Hepatocyte (in vitro differentiated cells): ENCODE measurements around the gene ZNF423.

Experiments used
- EZH2 ChIP-seq: fragments of 200-600 bp; sonication (generic); IDR thresholded peaks from 2 replicates; pipeline ENCODE4 v1.6.1; 2016; ENCODE audit warnings: antibody characterized with exemption, mild to moderate bottlenecking, borderline replicate concordance
- EZH2phosphoT487 ChIP-seq: fragments of 200-600 bp; sonication (generic); IDR thresholded peaks from one replicate; pipeline ENCODE4 v1.6.1; 2018; ENCODE audit warnings: antibody characterized with exemption, mild to moderate bottlenecking, low read depth, moderate library complexity; ENCODE audit not compliant: unreplicated experiment, severe bottlenecking
- TF ChIP-seq, protein P1 (sequence below): fragments of 200-600 bp; sonication (generic); IDR thresholded peaks from 2 replicates; pipeline ENCODE4 v1.5.1; 2016; ENCODE audit warnings: antibody characterized with exemption, mild to moderate bottlenecking; ENCODE audit not compliant: poor library complexity

DNA sequence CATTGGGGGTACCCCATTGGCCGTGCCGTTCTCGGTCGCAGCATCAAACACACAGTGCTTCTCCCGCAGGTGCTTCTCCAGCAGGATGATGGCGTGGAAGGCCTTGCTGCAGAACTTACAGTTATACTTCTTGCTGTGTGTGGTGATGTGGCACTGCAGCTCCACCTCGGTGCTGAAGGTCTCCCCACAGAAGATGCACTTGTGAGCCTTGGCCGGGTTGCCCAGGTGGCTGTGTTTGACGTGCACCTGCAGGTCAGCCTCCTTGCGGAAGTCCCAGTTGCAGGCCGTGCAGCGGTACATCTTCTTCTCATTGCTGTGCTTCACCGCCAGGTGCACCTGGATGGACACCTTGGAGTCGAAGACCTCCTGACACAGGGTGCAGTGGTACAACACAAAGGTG, 219.3 kb downstream of the ZNF423 start:
- TF ChIP-seq, protein P1, sequence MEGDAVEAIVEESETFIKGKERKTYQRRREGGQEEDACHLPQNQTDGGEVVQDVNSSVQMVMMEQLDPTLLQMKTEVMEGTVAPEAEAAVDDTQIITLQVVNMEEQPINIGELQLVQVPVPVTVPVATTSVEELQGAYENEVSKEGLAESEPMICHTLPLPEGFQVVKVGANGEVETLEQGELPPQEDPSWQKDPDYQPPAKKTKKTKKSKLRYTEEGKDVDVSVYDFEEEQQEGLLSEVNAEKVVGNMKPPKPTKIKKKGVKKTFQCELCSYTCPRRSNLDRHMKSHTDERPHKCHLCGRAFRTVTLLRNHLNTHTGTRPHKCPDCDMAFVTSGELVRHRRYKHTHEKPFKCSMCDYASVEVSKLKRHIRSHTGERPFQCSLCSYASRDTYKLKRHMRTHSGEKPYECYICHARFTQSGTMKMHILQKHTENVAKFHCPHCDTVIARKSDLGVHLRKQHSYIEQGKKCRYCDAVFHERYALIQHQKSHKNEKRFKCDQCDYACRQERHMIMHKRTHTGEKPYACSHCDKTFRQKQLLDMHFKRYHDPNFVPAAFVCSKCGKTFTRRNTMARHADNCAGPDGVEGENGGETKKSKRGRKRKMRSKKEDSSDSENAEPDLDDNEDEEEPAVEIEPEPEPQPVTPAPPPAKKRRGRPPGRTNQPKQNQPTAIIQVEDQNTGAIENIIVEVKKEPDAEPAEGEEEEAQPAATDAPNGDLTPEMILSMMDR = no peak
- TF ChIP-seq EZH2 (no peak), EZH2phosphoT487 (no peak)
